Dermis microvascular lymphatic vessel endothelial cell (primary cell): Measurements from ENCODE around the gene AIF1L. TPM values are rescaled to one million over a fixed set of nuclear protein-coding genes. Genes with fewer than 3 reads are reported as not detected.
A peak's percentile ranks its signal among the peaks of the same experiment; 100 is the strongest.
"Not testable (repeated sequence)": the region's sequence is repeated elsewhere in the genome, so short reads cannot be mapped to it uniquely, and the experiment has no call there.

Experiments
- DNase-seq, 2 donors: peaks; one replicate each; pipeline versions ENCODE4 v3.0.0 to v3.0.0-alpha.2; 2010; ENCODE audit warnings: low read depth in 2 of 2
- total RNA-seq: library from RNA; depleted of rRNA; stranded (reverse); fragments of >200 nt; gene quantifications from 2 replicates; pipeline ENCODE4 v1.2.1, GENCODE V29; 2014

AIF1L gene
- total RNA-seq, 1 donor from 2014 or later = 2.4 TPM

DNA sequence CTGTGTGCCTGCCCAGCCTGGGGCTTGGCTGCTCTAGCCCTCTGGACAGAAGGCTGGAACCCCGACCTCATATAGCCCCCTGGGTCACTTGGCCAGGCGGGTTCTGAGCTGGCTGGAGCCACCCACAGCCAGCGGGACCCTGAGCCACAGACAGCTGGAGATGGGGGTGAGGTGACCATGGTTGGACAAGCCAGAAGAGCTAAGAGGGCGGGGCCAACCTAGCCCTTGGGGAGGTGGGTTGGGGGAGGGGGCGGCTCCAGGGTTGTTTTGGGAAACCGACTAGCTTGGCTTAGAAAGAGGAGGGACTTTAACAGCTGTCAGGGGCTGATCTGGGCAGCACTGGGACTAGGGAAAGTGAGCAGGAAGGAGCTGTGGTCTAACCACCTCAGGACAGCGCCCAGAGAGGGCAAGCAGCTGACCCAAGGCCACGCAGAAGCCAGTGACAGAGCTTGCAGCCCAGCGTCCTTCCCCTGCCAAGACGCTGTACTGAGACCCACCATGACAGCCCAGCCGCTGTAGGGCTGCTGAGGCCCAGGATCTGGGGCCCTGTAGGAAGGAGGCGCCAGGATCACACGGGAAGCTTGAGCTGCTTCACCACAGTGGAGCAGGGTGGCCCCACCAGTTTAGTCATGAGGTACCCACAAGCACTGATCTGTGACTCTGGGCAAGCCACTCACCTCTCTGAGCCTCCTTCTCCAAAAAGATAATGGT is 2.2 kb downstream of the AIF1L start:
- no peak for DNase-seq

DNA sequence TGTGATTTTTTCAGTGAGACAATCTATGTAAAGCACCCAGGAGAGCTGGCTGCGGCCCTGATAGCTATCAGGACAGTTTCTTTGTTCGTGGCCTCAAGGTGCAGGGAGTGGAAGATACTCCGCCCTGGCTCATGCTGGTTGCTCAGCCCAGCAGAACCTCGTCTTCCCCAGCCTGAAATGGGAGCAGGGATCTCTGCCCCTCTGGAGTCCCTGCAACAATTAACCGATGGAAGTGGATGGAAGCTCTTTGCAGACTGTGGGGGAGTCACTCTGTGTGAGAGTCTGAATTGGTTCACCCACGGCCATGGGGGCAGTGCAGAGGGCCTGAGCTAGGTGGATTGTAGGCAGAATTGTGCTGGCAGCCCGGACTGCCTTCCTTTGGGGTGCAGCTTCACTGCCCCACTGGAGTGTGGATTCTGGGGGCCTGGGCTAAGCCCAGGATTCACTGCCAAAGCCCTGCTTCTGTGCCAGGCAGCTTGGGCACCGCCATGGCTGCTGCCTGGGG is 2.8 kb downstream of the AIF1L start:
- no peak for DNase-seq

DNA sequence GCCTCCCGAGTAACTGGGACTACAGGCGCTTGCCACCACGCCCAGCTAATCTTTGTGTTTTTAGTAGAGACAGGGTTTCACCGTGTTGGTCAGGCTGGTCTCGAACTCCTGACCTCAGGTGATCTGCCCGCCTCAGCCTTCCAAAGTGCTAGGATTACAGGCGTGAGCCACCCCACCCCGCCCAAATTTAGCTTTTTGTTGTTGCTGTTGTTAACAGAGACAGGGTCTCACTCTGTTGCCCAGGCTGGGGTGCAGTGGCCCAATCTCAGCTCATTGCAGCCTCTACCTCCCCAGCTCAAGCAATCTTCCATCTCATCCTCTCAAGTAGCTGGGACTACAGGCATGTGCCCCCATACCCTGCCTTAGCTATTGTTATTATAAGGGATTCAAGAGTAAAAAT is 3.5 kb downstream of the AIF1L start:
- not testable (repeated sequence) for DNase-seq

DNA sequence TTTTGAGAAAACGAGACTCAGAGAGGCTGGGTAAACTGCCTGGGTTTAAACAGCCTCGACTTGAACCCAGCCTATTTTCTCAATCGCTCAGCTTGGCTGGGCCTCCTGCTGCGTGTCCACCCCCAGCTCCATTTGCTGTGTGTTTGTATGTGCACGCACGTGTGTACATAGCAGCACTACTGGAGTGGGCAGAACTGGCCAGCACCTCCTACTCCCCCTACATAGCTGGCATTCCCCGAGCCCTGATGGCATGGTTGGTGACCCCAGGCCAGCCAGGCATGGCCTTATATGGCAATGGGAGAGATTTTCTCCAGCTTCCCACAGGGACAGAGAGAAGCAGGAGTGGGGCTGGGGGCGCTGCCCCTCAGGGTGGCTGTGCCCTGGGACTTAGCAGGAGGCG is 4.1 kb downstream of the AIF1L start:
- no peak for DNase-seq

DNA sequence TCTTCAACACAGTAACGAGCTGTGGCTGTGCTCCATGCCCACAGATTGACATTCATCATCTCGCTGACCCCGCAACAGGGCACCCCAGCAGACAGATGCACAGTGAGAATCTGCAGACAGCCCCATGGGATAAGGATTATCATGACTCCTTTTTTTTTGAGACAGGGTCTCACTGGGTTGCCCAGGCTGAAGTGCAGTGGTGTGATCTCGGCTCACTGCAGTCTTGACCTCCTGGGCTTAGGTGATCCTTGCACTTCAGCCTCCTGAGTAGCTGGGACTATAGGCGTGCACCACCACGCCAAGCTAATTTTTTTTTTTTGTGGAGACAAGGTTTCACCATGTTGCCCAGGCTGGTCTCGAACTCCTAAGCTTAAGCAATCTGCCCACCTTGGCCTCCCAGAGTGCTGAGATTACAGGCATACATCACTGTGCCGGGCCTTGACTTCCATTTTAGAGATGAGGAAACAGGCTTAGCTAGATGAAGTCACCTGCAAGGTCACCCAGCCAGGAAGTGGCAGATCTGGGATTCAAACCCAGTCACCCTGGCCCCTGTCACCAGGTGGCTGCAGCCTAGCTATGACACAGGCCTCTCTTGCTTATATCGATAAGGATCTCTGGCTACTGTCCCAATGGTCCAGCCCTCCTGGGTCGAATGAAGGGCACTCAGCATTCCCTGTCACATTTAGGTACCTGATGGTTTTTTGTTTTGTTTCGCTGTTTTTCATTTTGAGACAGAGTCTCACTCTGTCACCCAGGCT is 5.1 kb downstream of the AIF1L start:
- DNase-seq = no peak

DNA sequence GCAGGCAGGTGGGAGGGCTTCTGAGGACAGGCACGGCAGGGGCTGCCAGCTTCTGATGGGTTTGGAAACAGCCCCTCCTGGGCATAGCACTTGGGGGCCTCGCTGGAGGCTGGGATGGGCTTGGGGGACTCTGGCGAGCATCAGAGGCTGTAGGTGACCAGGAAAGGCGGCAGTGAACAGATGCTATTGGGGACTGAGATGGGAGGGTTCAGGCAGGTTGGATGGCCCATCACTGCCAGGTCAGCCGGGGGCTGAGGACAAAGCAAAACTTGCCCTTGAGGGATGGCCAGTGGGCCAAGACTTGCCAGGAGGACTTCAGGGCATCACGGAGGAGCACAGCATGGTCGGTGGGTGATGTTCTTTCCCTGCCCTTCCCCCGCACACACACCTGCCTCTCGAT is 6.7 kb downstream of the AIF1L start:
- no peak for DNase-seq

DNA sequence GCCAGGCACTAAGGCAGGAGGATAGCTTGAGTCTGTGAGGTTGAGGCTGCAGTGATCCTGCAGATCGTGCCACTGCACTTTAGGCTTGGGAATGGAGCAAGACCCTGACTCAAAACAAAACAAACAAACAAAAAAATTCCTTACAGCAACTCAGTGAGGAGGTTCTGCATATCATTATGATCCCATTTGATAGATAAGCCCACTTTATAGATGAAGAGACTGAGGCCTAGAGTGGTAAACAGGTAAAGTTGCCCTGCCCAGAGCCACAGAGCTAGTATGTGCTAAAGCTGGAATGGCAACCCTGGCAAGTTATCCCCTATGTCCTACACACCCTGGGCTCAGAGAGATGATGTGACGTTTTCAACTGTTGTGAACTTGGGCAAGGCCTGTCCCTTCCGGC is 7.2 kb downstream of the AIF1L start:
- no peak for DNase-seq

DNA sequence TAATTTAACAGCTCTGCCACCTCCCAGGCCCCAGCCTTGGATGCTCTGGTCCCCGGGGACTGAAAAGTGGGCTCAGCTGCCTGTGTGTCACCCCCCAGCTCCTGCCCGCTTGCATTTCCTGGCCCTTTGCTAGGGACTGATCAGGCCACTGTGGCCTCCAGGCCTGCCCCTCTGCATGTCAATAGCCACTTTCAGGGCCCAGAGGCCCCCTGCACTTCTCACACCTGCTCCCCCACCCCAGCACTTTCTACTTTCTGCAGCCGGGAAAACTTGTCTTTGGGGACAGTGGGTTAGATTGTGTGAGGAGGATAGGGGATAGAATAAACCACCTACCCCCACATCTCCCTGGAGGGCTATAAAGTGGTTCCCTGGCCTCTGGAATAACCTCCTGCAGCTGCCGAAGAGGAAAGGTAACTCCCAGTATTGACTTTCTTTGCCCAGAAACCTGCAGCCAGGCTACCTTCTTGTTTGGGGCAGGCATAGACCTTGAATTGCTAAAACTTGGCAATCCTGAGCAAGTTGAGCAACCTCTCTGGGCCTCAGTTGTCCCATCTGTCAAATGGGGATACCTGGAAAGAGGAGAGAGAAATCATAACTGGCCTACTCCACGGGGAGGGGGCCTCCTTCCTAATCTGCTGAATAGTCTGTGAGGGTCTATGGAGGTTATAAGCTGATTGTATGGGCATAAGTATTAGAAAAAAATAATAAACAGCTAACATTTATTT is 7.8 kb downstream of the AIF1L start:
- no peak for DNase-seq

DNA sequence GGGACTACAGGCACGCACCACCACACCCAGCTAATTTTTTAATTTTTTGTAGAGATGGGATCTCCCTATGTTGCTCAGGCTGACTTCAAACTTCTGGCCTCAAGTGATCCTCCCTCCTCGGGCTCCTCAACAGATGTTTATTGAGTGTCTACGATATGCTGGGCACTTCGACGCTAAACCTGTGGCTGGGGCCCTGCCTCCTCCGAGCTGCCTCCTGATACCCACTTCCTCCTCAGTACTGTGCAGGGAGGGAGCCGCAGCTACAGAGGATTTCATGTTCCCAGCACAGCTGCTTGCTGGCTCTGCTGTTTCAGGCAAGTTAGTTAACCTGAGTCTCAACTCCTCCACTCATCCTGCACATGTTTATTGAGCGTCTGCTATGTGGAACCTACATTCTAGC is 9.6 kb downstream of the AIF1L start:
- DNase-seq = no peak

DNA sequence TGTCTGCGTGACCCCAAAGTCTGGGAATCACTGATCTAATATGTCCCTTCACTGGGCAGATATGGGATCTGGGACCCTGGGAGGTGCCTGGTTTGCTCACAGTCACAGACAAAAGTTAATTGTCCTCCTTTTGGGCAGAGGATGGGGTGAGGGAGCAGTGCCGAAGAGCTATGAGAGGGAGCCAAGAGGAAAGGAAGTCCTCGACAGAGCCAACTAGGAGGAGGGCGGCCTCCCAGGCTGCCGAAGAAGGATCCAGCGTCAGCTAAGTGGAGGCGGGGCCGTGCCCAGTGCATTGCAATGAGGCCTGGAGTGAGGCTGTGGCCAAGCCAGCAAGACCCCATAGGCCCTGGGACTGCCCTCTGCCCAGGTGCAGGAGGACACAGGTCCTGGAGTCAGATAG is 11.4 kb downstream of the AIF1L start:
- no peak for DNase-seq

DNA sequence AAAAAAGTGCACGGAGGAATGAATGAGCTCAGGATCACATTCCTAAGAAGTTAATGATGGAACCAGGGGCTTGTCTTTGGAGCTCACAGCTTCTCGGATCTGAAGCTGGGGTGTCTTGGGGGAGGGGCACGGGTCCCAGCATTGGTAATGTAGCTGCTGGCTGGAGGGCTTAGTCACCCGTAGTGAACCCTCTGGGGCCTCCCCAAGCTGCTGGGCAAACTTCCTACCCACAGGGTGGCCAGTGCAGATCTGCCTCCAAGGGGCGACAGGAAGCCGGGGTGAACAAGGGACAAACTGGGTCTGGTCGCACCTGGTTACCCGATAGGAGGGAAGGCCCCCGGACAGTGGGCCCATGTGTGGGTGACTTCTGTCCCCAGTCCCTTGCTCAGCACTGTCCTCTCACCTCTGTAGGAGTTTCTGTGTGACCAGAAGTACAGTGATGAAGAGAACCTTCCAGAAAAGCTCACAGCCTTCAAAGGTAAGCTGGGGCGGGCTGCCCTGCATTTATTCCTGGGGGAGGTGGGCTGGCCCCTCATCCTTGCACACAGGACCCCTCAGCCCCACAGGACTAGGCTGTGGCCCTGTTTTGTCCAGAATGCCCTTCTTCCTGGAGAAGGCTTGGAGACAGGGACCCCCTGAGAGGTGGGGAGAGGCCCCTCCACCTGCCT is 15.0 kb downstream of the AIF1L start:
- DNase-seq = no peak

DNA sequence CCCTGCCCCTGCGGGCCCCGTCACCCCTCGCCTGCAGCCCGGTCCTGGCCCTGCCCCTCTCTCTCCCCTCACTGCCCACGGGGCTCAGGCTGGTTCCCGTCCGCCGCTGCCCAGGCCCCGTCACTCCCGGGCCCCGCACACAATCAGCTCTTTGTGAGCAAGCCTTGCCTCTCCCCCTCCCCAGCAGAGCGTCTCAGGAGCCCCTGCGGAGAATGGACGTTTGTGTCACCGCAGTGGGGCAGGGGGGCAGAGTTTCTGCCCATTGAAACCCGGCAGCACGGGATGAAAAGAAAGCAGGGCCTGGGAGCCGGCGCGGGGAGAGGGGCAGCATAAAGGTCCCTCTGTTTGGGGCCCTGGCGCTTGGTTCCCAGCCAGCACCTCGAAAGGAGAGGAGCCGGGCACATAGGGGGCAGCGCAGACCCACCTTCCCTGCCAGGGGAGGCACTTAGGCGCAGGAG is 15.6 kb downstream of the AIF1L start:
- DNase-seq = no peak

DNA sequence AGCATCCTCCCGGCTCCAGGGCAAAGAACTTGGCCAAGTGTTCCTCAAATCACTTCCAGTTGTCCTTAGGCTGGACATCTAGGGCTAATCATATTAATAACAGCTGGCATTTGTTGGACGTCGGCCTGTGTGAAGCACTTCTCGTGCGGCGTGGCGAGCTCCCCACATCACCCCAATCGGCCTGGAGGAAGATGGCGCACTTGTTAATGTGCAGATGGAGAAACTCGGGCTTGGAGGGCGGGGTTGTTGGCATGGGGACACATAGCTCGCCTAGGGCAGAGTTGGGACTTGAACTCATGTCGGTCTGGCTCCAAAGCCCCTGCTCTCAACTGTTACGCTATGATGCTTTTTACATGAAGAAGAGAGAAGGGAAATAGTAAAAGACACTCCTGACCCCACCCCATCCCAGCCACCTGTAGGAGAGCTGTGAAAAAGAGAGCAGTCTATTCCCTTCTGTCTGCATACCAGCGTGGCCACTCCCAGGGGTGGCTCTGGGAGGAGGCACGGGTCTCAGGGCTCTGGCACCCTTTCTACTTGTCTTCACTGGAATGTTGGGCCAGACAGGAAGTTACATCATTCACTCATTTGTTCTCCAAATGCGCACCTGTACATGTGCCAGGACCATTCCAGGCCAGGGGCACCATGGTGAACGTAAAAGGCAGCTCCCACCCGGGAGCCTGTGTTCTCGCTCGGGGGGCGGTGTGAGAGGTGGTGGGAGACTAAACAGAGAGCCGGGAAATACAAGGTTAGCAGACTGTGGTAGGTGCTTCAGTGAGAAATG is 16.2 kb downstream of the AIF1L start:
- DNase-seq = no peak

DNA sequence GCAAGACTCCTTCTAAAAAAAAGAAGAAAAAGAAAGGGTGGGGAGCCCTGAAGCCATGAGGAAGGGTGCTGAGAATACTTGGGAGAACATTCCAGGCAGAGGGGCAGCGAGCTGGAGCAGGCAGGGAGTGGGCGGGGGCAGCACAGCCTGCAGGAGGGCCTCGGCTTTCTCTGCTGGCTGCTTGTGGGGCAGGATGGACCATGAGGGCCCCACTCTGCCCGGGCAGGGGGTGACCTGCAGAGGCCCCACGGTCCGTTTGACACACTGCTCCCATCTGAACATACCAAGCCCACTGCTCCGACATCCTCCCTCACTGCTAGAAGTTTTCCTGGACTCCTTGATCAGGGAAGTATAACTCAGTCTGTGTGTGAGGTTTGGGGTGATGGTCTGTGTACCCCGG is 17.3 kb downstream of the AIF1L start:
- no peak for DNase-seq

DNA sequence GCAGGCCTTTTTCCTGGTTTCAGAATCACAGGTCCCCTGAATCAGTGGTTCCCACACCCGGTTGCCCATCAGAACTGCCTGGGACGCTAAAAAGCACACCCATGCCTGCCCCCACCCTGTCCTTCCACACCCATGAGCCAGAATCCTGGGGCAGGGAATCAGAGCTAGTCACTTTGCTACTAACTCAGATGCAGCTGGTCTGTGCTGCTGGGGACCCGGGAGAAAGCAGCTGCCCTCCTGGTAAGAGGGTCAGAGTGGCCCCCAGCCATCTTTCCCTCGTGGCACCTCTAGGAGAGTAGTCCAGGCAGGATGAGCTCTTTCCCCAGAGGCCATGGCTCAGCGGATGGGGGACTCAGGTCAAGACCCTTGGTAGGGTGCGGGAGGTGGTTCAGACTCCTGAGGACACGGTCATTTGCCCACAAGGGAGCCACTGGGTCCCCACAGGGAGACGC is 17.8 kb downstream of the AIF1L start:
- no peak for DNase-seq

DNA sequence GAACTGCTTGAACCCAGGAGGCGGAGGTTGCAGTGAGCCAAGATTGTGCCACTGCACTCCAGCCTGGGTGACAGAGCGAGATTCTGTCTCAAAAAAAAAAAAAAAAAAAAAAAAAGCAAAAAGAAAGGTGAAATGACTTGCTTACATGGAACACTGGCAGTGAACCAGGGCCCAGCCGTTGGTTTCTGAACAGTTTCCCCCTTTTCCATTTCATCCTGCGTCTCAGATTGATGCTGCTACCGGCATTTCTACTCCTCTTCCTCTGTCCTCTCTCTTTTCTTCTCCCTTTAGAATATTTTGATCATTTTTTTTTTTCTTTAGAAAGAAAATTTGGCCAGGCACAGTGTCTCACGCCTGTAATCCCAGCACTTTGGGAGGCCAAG is 19.0 kb downstream of the AIF1L start:
- DNase-seq = not testable (repeated sequence)

DNA sequence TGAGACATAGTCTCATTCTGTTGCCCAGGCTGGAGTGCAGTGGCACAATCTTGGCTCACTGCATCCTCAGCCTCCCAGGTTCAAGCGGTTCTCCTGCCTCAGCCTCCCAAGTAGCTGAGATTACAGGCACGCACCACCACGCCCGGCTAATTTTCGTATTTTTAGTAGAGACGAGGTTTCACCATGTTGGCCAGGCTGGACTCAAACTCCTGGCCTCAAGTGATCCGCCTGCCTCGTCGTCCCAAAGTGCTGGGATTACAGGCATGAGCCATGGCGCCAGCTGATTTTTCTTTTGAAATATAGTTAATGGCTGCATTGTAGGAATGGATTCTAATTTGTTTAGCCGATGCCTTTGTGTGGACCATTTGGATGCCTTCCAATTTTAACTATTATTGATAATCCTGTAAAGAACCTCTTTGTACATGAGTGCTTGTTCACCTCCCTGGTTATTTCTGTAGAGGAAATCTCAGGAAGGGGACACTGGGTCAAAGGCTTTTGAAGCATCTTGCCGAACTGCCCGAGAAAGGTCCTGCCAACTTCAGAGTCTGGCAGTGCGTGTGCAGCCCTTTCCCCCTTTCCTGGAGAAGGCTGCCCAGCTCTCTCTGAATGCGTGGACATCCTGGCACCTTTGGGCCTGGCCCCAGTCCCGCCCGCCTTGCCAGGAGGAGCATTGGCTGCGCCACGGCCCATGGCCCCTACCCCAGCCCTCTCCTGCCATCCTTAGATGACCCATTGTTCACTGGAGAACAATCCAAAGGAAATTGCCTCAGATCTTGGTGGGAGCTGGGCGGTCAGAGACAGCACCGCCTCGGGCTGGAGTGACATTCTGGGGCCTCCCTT is 20.2 kb downstream of the AIF1L start:
- peak in 1 of 2 donors; percentile 72 for DNase-seq

DNA sequence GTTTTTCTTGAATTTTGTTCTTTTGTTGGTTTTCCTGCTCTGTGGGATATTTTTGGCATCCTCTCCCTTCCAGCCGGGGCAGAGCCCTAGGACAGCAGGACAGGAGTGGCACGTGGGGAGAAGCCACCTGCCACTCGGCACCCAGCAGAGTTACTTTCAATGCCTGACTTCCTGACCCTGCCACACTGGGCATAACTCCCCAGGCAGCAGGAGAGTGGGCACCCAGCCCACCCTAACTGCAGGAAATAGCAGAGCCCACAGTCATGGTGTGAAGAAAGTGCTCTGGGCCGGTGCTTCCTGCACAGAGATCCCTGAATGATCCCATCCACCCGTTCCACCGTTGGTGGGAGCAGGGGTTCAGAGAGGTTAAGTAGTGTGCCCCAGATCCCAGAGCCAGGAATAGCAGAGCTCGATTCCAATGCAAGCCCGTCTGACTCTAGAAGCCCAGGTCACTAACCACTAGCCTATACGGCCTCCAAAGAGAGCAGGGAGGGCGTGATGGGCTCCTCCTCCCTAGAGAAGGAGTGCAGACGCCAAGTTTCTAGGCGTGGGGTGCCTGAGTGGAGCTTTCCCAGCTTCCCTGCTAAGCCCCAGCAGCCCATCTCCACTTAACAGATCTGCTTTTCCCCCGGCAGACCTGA is 20.9 kb downstream of the AIF1L start:
- DNase-seq = peak in 1 of 2 donors; percentile 71

DNA sequence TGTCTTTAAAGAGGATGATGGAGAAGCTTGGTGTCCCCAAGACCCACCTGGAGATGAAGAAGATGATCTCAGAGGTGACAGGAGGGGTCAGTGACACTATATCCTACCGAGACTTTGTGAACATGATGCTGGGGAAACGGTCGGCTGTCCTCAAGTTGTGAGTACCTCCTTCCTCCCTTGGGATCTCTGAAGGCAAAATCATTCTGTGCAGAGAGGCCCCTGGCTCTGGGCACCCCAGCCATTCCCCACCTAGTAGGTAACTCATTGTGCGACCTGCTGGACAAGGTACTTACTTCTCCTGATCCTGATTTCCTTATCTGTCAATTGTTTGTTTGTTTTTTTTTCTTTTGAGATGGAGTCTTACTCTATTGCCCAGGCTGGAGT is 21.4 kb downstream of the AIF1L start:
- DNase-seq = no peak
